ENCODE results near the gene PDE4D. TPM values are rescaled to one million over a fixed set of nuclear protein-coding genes. Genes with fewer than 3 reads are reported as not detected.
A peak's percentile ranks its signal among the peaks of the same experiment; 100 is the strongest.

Gene PDE4D
- total and polyA plus RNA-seq, 8 donors, result 1.5 to 7.1 (median 3.1) TPM

GRCh38 chr5:59049095-59049494 lies 844.4 kb downstream of the PDE4D start:
- 11 to 12% methylated on average over 2 of the region's 2 CpGs for WGBS, 2 donors
- ATAC-seq, result no peak

GRCh38 chr5:59042201-59043055 lies 851.1 kb downstream of the PDE4D start:
- DNase-seq, result no peak
- FAIRE-seq, result no peak
- H3K4me3 ChIP-seq, result no peak overlapping the region
- peaks cover 0 to 8% (median 0%) of the 10 kb centered on the region in 3 donors for H3K4me1 ChIP-seq
- no peaks in the 10 kb centered on the region for H3K36me3 ChIP-seq
- WGBS, 2 donors, result 75 to 81% methylated on average over 7 of the region's 7 CpGs
- ATAC-seq, result no peak
- no peaks in the 10 kb centered on the region for H3K9me3 ChIP-seq
- no peak overlapping the region for H3K27ac ChIP-seq
- no peak for TF ChIP-seq CTCF (IDR thresholded peaks at IDR 0.05)
- H3K27me3 ChIP-seq, result no peaks in the 10 kb centered on the region
- intact Hi-C loops (cut with DNase I), result no loop called here

More at GRCh38 chr5:59049095-59049494, 844.4 kb downstream of the PDE4D start:
- DNase-seq (no peak), FAIRE-seq (no peak)
- Histone ChIP-seq H3K9me3 (no peaks in the 10 kb centered on the region), H3K36me3 (no peaks in the 10 kb centered on the region), H3K4me3 (no peak overlapping the region), H3K27ac (no peak overlapping the region), H3K4me1 (no peaks in the 10 kb centered on the region), H3K27me3 (no peaks in the 10 kb centered on the region)
- intact Hi-C loops (cut with DNase I), result no loop called here
- no peak for TF ChIP-seq CTCF (IDR thresholded peaks at IDR 0.05)

GRCh38 chr5:59041355-59041754 lies 852.2 kb downstream of the PDE4D start:
- no peak for DNase-seq
- no peak for TF ChIP-seq CTCF (IDR thresholded peaks at IDR 0.05)
- no peak overlapping the region for H3K4me3 ChIP-seq
- peaks cover 0 to 8% (median 0%) of the 10 kb centered on the region in 3 donors for H3K4me1 ChIP-seq
- no peaks in the 10 kb centered on the region for H3K27me3 ChIP-seq
- no peak overlapping the region for H3K27ac ChIP-seq
- H3K9me3 ChIP-seq, result no peaks in the 10 kb centered on the region
- ATAC-seq, result no peak
- H3K36me3 ChIP-seq, result no peaks in the 10 kb centered on the region
- intact Hi-C loops (cut with DNase I), result no loop called here
- WGBS, 2 donors, result 87 to 93% methylated on average over 1 of the region's 1 CpG
- no peak for FAIRE-seq

- Histone ChIP-seq H3K4me1 (peaks cover 0 to 8% (median 0%) of the 10 kb centered on the region in 3 donors), H3K9me3 (no peaks in the 10 kb centered on the region), H3K4me3 (no peak overlapping the region), H3K36me3 (no peaks in the 10 kb centered on the region), H3K27me3 (no peaks in the 10 kb centered on the region), H3K27ac (no peak overlapping the region)
- DNase-seq (no peak), ATAC-seq (peak in 1 of 4 donors; percentile 31), FAIRE-seq (no peak)
- intact Hi-C loops (cut with DNase I), result no loop called here
- 9 to 11% methylated on average over 2 of the region's 2 CpGs for WGBS, 2 donors
- TF ChIP-seq CTCF (IDR thresholded peaks at IDR 0.05), result no peak
Observed at GRCh38 chr5:59040804-59041201, 852.7 kb downstream of the PDE4D start.

Measured in pancreas (tissue), 10 donors.